Glutamatergic neuron (in vitro differentiated cells): ENCODE results near the gene NUDT3. TPM values are rescaled to one million over a fixed set of nuclear protein-coding genes. Genes with fewer than 3 reads are reported as not detected.

Source experiments
- DNase-seq: peaks from one replicate; pipeline ENCODE4 v3.0.0; 2022
- H3K27ac Mint-ChIP-seq: one replicate; pipeline ENCODE4 v1.8.0; 2020; ENCODE audit warnings: mild to moderate bottlenecking, mixed read lengths, inconsistent platforms; ENCODE audit not compliant: unreplicated experiment
- H3K27me3 Mint-ChIP-seq: one replicate; pipeline ENCODE4 v1.8.0; 2020; ENCODE audit warnings: mild to moderate bottlenecking, moderate library complexity, mixed read lengths, inconsistent platforms; ENCODE audit not compliant: unreplicated experiment
- H3K36me3 Mint-ChIP-seq: one replicate; pipeline ENCODE4 v1.8.0; 2020; ENCODE audit warnings: mild to moderate bottlenecking, mixed read lengths, inconsistent platforms; ENCODE audit not compliant: unreplicated experiment
- H3K4me1 Mint-ChIP-seq: one replicate; pipeline ENCODE4 v1.8.0; 2020; ENCODE audit warnings: mild to moderate bottlenecking, low read depth, mixed read lengths, inconsistent platforms; ENCODE audit not compliant: unreplicated experiment
- H3K4me3 Mint-ChIP-seq: one replicate; pipeline ENCODE4 v1.8.0; 2020; ENCODE audit warnings: mild to moderate bottlenecking, mixed read lengths, inconsistent platforms; ENCODE audit not compliant: unreplicated experiment
- H3K9me3 Mint-ChIP-seq: one replicate; pipeline ENCODE4 v1.8.0; 2020; ENCODE audit warnings: mild to moderate bottlenecking, moderate library complexity, mixed read lengths, inconsistent platforms; ENCODE audit not compliant: unreplicated experiment
- CTCF ChIP-seq: fragments of 200-600 bp; sonication (generic); IDR thresholded peaks from one replicate; pipeline ENCODE4 v1.5.0; 2021; ENCODE audit not compliant: partially characterized antibody, unreplicated experiment
- total RNA-seq: library from RNA; stranded (reverse); fragmentation: NEBNext Ultra II Directional; extraction: Animal tissue kit (Norgen Biotek cat#: 25700); gene quantifications from one replicate; pipeline ENCODE4 v1.2.1, GENCODE V29; 2021; ENCODE audit not compliant: unreplicated experiment

NUDT3 gene
- total RNA-seq, 1 donor from 2014 or later: 76.1 TPM

- no peak for TF ChIP-seq CTCF
- Mint-ChIP-seq H3K4me1 (peaks cover 6% of the 10 kb centered on the region), H3K27me3 (peaks cover 2% of the 10 kb centered on the region), H3K4me3 (no peak overlapping the region), H3K9me3 (peaks cover 1% of the 10 kb centered on the region), H3K36me3 (no peaks in the 10 kb centered on the region), H3K27ac (no peak overlapping the region)
- no peak for DNase-seq
These were observed 44.6 kb upstream of the NUDT3 start for GRCh38 chr6:34436803-34437643.

- Mint-ChIP-seq H3K4me3 (no peak overlapping the region), H3K27me3 (no peaks in the 10 kb centered on the region), H3K27ac (no peak overlapping the region), H3K4me1 (peaks cover 6% of the 10 kb centered on the region), H3K36me3 (no peaks in the 10 kb centered on the region), H3K9me3 (peaks cover 4% of the 10 kb centered on the region)
- no peak for TF ChIP-seq CTCF
- no peak for DNase-seq
These were observed 43.4 kb upstream of the NUDT3 start for GRCh38 chr6:34435916-34436315.

GRCh38 chr6:34425498-34426410, 33.3 kb upstream of the NUDT3 start, which contains the start of gene RPS10:
Gene RPS10 (minus strand): TSS chr6:34426069. CDS start chr6:34425221, 848 bp downstream.
- Mint-ChIP-seq H3K36me3 (no peaks in the 10 kb centered on the region), H3K4me3 (peak within 1 kb of the TSS; percentile 95), H3K27me3 (no peaks in the 10 kb centered on the region), H3K27ac (peak within 1 kb of the TSS; percentile 96), H3K4me1 (no peaks in the 10 kb centered on the region), H3K9me3 (no peaks in the 10 kb centered on the region)
- TF ChIP-seq CTCF: no peak
- DNase-seq: peak; percentile 96

- DNase-seq: no peak
- Mint-ChIP-seq H3K9me3 (no peaks in the 10 kb centered on the region), H3K27me3 (no peaks in the 10 kb centered on the region), H3K4me3 (peak overlapping the region; percentile 95), H3K36me3 (no peaks in the 10 kb centered on the region), H3K27ac (peak overlapping the region; percentile 96), H3K4me1 (no peaks in the 10 kb centered on the region)
- no peak for TF ChIP-seq CTCF
These were observed 32.6 kb upstream of the NUDT3 start for GRCh38 chr6:34425132-34425497.
